ENCODE measurements around the gene LHB.
A peak's percentile ranks its signal among the peaks of the same experiment; 100 is the strongest.
"Not testable (repeated sequence)": the region's sequence is repeated elsewhere in the genome, so short reads cannot be mapped to it uniquely, and the experiment has no call there.

The LHB gene

GRCh38 chr19:49017041-49017665 is at the start of gene LHB:
LHB (minus strand) TSS chr19:49017091; CDS start chr19:49017081, 10 bp downstream.
- in situ Hi-C loops (cut with MboI; ENCODE audit: low sequenced_read_pairs): no loop called here
- Histone ChIP-seq H3K36me3 (replicated peaks) (peaks cover 34% of the 10 kb centered on the region), H3K27me3 (ENCODE audit: low read depth) (no peaks in the 10 kb centered on the region), H3K4me3 (peak within 1 kb of the TSS; percentile 29), H3K9me3 (no peaks in the 10 kb centered on the region), H3K4me1 (peaks cover 10% of the 10 kb centered on the region)
- no peak for DNase-seq (ENCODE audit: low spot score in 2 of 2)

- Histone ChIP-seq H3K27me3 (ENCODE audit: low read depth) (0 out of 2 replicates have a peak, but pooled peaks cover 2% of the 10 kb centered on the region), H3K4me1 (no peaks in the 10 kb centered on the region; the same call in 1 of the 2 replicates), H3K9me3 (no peaks in the 10 kb centered on the region), H3K36me3 (replicated peaks) (no peaks in the 10 kb centered on the region), H3K4me3 (no peak overlapping the region)
- no peak for DNase-seq (ENCODE audit: low spot score in 2 of 2)
- in situ Hi-C loops (cut with MboI; ENCODE audit: low sequenced_read_pairs): no loop called here
These were observed 49.1 kb upstream of the LHB start for GRCh38 chr19:49065905-49066512.

- in situ Hi-C loops (cut with MboI; ENCODE audit: low sequenced_read_pairs): no loop called here
- Histone ChIP-seq H3K27me3 (ENCODE audit: low read depth) (0 out of 2 replicates have a peak, but pooled peaks cover 2% of the 10 kb centered on the region), H3K4me1 (no peaks in the 10 kb centered on the region; the same call in 1 of the 2 replicates), H3K36me3 (replicated peaks) (no peaks in the 10 kb centered on the region), H3K4me3 (peak within 1 kb of the TSS; percentile 4; the same call in 1 of the 2 replicates), H3K9me3 (no peaks in the 10 kb centered on the region)
- DNase-seq (ENCODE audit: low spot score in 2 of 2): peak; percentile 24 to 78
These were observed 48.1 kb upstream of the LHB start, which contains the start of gene NTF4 for GRCh38 chr19:49064768-49065611. NTF4 (minus strand) TSS chr19:49064818; CDS start chr19:49061997, 2,821 bp downstream.

GRCh38 chr19:49064029-49064629 is 47.2 kb upstream of the LHB start:
- Histone ChIP-seq H3K36me3 (replicated peaks) (no peaks in the 10 kb centered on the region), H3K9me3 (no peaks in the 10 kb centered on the region), H3K27me3 (ENCODE audit: low read depth) (0 out of 2 replicates have a peak, but pooled peaks cover 2% of the 10 kb centered on the region), H3K4me3 (no peak overlapping the region), H3K4me1 (no peaks in the 10 kb centered on the region; the same call in 1 of the 2 replicates)
- in situ Hi-C loops (cut with MboI; ENCODE audit: low sequenced_read_pairs): no loop called here
- DNase-seq (ENCODE audit: low spot score in 2 of 2): no peak

- H3K4me1 ChIP-seq: peaks cover 4% of the 10 kb centered on the region
- no peaks in the 10 kb centered on the region for H3K27me3 ChIP-seq (ENCODE audit: low read depth)
- no peaks in the 10 kb centered on the region for H3K36me3 ChIP-seq (replicated peaks)
- DNase-seq (ENCODE audit: low spot score in 2 of 2): no peak
- in situ Hi-C loops (cut with MboI; ENCODE audit: low sequenced_read_pairs): no loop called here
- H3K9me3 ChIP-seq: no peaks in the 10 kb centered on the region
- no peak overlapping the region for H3K4me3 ChIP-seq
These were observed 44.6 kb upstream of the LHB start for GRCh38 chr19:49061445-49061844.

- H3K4me1 ChIP-seq: peaks cover 4% of the 10 kb centered on the region
- no peak overlapping the region for H3K4me3 ChIP-seq
- no peaks in the 10 kb centered on the region for H3K27me3 ChIP-seq (ENCODE audit: low read depth)
- no peaks in the 10 kb centered on the region for H3K9me3 ChIP-seq
- H3K36me3 ChIP-seq (replicated peaks): no peaks in the 10 kb centered on the region
- in situ Hi-C loops (cut with MboI; ENCODE audit: low sequenced_read_pairs): no loop called here
- no peak for DNase-seq (ENCODE audit: low spot score in 2 of 2)
These were observed 44.1 kb upstream of the LHB start for GRCh38 chr19:49061000-49061399.

- peaks cover 4% of the 10 kb centered on the region for H3K4me1 ChIP-seq
These were observed 42.2 kb upstream of the LHB start for GRCh38 chr19:49059053-49059452.

GRCh38 chr19:49058562-49058961 is 41.7 kb upstream of the LHB start:
- H3K27me3 ChIP-seq (ENCODE audit: low read depth): no peaks in the 10 kb centered on the region
- no peaks in the 10 kb centered on the region for H3K9me3 ChIP-seq
- DNase-seq (ENCODE audit: low spot score in 2 of 2): peak in 1 of 2 experiments; percentile 60
- H3K4me1 ChIP-seq: peaks cover 4% of the 10 kb centered on the region
- in situ Hi-C loops (cut with MboI; ENCODE audit: low sequenced_read_pairs): no loop called here
- H3K4me3 ChIP-seq: no peak overlapping the region
- H3K36me3 ChIP-seq (replicated peaks): no peaks in the 10 kb centered on the region

More at GRCh38 chr19:49059053-49059452, 42.2 kb upstream of the LHB start:
- Histone ChIP-seq H3K27me3 (ENCODE audit: low read depth) (no peaks in the 10 kb centered on the region), H3K4me3 (no peak overlapping the region), H3K9me3 (no peaks in the 10 kb centered on the region), H3K36me3 (replicated peaks) (no peaks in the 10 kb centered on the region)
- DNase-seq (ENCODE audit: low spot score in 2 of 2): no peak
- in situ Hi-C loops (cut with MboI; ENCODE audit: low sequenced_read_pairs): no loop called here

GRCh38 chr19:49057636-49058234 is 40.8 kb upstream of the LHB start, which contains the start of gene CGB7:
CGB7 (minus strand) TSS chr19:49057749; CDS start chr19:49055375, 2,374 bp downstream.
- peak in 1 of 2 experiments; percentile 74 for DNase-seq (ENCODE audit: low spot score in 2 of 2)
- peaks cover 4% of the 10 kb centered on the region for H3K4me1 ChIP-seq
- H3K9me3 ChIP-seq: no peaks in the 10 kb centered on the region
- no peaks in the 10 kb centered on the region for H3K36me3 ChIP-seq (replicated peaks)
- in situ Hi-C loops (cut with MboI; ENCODE audit: low sequenced_read_pairs): no loop called here
- peak within 1 kb of the TSS; percentile 54 for H3K4me3 ChIP-seq
- no peaks in the 10 kb centered on the region for H3K27me3 ChIP-seq (ENCODE audit: low read depth)

GRCh38 chr19:49056902-49057596 is 40.2 kb upstream of the LHB start:
- H3K27me3 ChIP-seq (ENCODE audit: low read depth); in situ Hi-C loops (cut with MboI; ENCODE audit: low sequenced_read_pairs); H3K9me3 ChIP-seq; H3K4me1 ChIP-seq; H3K36me3 ChIP-seq (replicated peaks); DNase-seq (ENCODE audit: low spot score in 2 of 2): not testable (repeated sequence)
- peak overlapping the region; percentile 54 for H3K4me3 ChIP-seq

GRCh38 chr19:49056101-49056901 is 39.4 kb upstream of the LHB start:
- Histone ChIP-seq H3K4me3 (peak overlapping the region; percentile 54), H3K27me3 (ENCODE audit: low read depth) (no peaks in the 10 kb centered on the region), H3K4me1 (peaks cover 4% of the 10 kb centered on the region), H3K36me3 (replicated peaks) (no peaks in the 10 kb centered on the region), H3K9me3 (no peaks in the 10 kb centered on the region)
- in situ Hi-C loops (cut with MboI; ENCODE audit: low sequenced_read_pairs): no loop called here
- peak; percentile 67 to 87 for DNase-seq (ENCODE audit: low spot score in 2 of 2)

GRCh38 chr19:49050376-49051033 is 33.6 kb upstream of the LHB start:
- in situ Hi-C loops (cut with MboI; ENCODE audit: low sequenced_read_pairs); H3K27me3 ChIP-seq (ENCODE audit: low read depth); H3K4me3 ChIP-seq; H3K4me1 ChIP-seq; H3K9me3 ChIP-seq; DNase-seq (ENCODE audit: low spot score in 2 of 2); H3K36me3 ChIP-seq (replicated peaks): not testable (repeated sequence)
